ENCODE measurements around the gene RNF157.
"Not testable (repeated sequence)": the region's sequence is repeated elsewhere in the genome, so short reads cannot be mapped to it uniquely, and the experiment has no call there.

Gene RNF157

DNA sequence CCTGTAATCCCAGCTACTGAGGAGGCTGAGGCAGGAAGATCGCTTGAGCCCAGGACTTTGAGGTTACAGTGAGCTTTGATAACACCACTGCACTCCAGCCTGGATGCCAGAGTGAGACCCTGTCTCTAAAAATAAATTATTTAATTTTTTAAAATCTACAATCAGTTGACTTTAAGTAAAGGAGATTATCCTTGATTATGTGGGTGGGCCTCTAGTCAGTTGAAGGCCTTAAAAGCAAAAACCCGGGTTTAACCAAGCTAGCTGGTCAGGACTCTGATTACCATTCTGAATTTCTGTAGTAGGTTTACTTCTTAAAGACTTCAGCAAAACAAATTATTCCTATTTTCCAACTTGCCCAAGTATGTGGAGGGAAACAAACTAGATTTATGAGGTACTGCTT lies 4.4 kb downstream of the RNF157 start:
- no peak for DNase-seq (ENCODE audit: low read depth in 1 of 2, low spot score in 1 of 2)

DNA sequence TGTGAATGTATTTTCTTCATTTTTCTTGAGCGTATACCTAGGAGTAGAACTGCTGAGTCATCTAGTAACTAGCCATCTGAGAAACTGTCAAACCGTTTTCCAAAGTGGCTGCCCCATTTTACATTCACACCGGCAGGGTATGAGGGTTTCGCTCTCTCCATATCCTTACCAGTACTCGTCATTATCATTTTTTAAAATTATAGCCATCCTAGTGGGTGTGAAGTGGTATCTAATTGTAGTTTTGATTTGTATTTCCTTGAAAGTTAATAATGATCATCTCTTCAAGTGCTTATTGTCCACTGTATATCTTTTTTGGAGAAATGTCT lies 6.0 kb downstream of the RNF157 start:
- DNase-seq (ENCODE audit: low read depth in 1 of 2, low spot score in 1 of 2): no peak

DNA sequence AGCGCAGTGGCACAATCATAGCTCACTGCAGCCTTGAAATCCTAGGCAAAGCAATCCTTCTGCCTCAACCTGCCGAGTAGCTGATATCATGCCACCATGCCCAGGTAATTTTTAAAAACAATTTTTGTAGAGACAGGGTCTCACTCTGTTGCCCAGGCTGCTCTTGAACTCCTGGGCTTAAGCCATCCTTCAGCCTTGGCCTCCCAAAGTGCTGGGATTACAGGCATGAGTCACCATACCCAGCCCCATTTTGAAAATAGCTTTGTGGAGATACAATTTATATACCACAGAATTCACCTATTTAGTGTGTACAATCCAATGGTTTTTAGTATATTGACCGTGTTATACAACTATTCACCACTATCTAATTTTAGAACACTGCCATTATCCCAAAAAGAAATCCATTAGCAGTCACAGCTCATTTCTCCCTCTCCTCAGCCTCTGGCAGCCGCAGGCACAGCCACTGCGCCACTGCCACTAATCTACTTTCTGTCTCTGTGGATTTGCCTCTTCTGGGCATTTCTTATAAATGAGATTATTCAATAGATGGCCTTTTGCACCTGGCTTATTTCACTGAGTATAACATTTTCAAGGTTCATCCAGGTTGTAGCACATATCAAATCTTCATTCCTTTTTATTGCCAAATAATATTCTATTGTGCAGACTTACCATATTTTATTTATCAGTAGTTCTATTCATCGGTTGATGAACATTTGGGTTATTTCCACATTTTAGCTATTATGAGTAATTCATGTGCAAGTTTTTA lies 6.5 kb downstream of the RNF157 start:
- no peak for DNase-seq (ENCODE audit: low read depth in 1 of 2, low spot score in 1 of 2)

DNA sequence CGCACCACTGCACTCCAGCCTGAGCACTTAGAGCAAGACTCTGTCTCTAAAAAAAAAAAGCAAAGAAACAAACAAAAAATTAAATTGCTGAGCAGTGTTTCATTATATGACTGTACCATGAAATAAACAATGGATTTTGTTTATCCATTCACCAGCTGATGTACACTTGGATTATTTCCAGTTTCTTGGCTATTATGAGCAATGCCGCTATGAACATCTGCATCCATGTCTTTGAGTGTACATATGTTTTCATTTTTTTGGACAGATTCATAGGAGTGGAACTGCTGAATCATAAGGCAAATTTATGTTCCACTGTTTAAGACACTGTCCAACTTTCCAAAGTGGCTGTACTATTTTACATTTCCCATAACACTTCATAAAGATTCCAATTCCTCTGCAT lies 8.0 kb downstream of the RNF157 start:
- no peak for DNase-seq (ENCODE audit: low read depth in 1 of 2, low spot score in 1 of 2)

DNA sequence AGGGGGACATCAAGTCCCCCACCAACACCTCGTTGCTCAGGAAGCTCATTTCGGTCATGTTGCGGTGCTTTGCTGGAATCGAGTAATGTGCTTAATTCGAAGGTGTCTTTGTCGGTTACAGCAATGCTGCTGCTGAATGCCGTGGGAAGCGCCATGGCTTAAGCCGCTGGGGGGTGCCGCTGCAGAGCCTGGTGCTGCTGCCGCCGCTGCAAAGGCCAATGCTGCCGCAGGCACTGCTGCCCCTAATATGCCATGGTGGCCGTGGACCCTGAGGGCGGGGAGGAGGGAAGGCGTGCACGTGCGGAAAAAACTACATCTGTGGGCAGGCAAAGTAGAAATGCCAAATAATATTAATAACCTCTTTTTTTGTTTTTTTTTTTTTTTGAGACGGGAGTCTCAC lies 13.5 kb downstream of the RNF157 start:
- DNase-seq (ENCODE audit: low read depth in 1 of 2, low spot score in 1 of 2): not testable (repeated sequence)

DNA sequence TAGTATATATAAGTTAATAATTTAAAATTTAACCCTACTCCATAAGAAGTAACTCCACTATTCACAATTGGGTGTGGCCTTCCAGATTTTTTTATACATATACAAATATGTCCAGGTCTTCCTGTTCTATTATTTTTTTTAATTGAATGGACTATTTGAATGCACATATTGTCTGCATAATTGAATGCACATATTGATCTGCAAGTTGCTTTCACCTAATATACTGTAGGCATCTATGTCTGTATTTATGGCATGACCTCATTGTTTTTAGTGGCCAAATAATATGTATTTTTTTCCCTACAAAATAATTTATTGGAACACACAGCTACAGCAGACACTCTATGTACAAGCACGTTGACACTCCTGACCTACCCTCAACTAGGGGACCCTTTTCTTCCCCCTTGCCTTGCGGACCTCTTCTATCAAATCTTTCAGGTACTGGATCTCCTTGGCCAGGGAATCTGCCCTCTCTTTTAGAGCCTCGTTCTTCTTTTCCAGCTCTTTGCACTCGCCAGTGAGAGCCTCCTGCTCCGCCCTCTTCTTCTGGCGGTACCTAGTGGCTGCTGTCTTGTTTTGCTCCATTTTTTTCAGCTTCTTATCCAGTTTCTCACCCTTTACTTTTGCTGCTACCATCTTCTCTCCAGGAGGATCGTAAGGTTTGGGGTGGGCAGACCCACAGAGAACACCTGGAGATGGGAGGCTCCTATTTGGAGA lies 14.8 kb downstream of the RNF157 start:
- DNase-seq (ENCODE audit: low read depth in 1 of 2, low spot score in 1 of 2): not testable (repeated sequence)

DNA sequence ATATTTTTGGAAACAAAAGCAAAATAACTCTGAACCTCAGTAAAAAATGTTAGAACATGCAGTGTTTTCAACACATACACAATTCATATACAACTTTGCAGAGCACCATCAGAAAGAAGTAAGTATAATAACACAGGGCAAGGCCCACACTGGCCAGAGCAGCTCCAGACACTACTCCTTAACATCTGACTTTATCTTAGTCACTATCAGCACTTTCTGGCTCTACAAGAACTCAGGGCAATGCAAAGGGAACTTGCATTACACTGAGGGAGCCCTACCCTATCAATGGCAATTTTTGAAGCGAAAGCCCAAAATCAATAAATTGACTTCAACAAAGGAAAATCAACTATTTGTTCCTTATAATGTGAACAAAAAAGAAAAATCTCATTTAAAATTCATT lies 16.5 kb downstream of the RNF157 start:
- no peak for DNase-seq (ENCODE audit: low read depth in 1 of 2, low spot score in 1 of 2)

DNA sequence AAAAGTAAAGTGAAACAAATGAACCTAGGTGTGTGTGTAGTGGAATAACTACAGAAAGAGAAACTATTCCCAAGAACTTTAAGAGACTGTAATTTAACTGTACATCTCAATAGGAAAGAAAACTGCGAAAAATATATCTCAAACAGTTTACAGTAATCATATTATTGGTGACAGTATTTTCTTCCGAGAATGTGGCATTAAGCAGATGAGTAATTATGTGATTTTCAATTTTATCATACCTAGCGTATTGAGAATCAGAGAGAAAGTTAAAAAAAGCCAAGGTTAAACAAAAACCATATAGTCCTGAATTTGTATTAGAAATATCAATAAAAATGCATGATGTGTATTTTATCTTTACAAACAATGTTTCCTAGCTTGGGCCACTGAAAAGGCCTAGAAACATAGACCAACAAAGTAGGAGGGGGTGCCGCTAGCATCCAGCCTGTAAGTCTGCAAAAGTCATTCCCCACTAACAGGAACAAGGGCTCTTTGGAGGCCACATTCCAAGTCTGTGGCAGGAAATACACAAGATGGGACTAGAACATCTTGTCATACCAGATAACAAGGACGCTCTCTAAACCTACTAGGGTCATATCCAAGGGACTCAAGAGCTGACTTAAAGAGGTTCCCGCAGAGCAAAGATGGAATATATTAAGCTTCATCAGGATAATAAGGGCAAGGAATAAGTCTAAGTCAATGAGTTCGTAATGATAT lies 20.5 kb downstream of the RNF157 start:
- DNase-seq (ENCODE audit: low read depth in 1 of 2, low spot score in 1 of 2): no peak

DNA sequence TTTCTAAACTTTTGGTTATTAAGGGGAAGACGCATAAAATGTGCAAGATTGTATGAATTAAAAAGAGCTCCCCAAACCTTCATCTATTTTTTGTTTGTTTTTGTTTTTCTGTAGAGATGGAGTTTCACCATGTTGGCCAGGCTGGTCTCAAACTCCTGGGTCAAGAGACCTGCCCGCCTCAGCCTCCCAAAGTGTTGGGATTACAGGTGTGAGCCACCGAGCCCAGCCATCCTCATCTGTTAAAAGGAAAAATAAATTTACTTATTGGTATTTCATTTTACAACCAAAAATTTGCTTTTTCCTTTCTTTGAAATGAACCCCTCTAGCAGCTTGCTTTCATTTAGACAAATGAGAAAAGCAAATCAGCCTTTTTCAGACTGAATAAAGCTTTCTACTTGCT lies 23.2 kb downstream of the RNF157 start:
- DNase-seq (ENCODE audit: low read depth in 1 of 2, low spot score in 1 of 2): no peak

DNA sequence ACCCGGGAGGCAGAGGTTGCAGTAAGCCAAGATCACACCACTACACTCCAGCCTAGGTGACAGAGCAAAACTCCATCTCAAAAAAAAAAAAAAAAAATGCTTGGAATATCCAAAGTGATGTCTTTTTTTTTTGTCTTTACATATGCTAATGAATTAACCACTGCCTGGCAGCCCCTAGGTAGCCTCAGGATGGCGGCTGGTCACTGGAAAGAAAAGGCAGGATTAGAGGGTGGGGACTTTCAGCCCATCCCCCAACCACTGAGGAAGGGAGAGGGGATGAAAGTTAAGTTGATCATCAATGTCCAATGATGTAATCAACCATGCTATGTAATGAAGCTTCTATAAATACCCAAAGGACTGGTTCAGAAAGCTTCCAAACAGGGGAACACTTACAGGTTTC lies 26.8 kb downstream of the RNF157 start:
- no peak for DNase-seq (ENCODE audit: low read depth in 1 of 2, low spot score in 1 of 2)

DNA sequence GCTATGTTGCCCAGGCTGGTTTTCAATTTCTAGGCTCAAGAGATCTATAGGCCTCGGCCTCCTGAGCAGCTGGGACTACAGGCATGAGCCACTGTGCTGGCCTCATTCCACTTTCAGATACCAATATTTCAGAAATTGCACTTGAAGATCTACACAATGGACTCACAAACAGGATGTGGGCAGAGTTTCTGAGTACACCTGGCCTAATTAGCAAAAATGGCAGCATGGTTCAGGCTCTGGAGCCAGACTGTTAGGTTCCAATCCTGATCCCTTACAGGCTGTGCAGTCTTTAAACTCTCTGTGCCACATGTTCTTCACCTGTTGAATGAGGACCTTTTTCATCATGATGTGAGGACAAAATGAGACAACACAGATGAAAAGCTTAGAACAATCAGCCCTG lies 32.2 kb downstream of the RNF157 start:
- no peak for DNase-seq (ENCODE audit: low read depth in 1 of 2, low spot score in 1 of 2)

DNA sequence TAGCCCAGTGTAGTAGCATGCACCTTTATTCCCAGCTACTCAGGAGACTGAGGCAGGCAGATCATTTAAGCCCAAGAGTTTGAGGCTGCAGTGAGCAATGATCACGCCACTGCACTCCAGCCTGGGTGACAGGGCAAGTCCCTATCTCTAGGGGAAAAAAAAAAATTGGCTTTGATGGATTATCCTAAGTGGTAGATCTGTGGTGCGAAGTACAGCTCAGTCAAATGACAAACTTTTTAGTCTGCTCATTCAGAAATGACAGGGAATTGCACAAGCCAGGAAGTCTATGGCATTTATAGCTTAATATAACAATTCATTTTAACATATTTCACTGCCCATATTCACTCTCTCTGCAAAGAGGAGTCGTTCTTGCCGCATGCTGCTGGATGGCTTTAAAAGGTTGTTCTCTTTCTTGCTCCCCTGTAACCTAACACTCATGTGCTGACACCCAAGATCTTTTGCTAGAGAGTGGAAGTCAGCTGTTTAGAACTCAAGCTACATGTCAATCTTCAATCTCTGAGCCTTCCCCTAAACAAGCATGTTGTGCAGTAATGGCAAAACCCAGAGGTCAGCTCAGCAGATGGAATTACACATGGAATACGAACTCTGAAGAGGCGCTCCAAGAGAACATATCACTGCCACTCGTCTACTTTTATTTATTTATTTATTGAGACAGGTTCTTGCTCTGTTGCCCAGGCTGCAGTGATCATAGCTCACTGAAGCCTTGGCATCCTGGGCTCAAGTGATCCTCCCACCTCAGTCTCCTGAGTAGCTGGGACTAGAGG lies 32.8 kb downstream of the RNF157 start:
- no peak for DNase-seq (ENCODE audit: low read depth in 1 of 2, low spot score in 1 of 2)

DNA sequence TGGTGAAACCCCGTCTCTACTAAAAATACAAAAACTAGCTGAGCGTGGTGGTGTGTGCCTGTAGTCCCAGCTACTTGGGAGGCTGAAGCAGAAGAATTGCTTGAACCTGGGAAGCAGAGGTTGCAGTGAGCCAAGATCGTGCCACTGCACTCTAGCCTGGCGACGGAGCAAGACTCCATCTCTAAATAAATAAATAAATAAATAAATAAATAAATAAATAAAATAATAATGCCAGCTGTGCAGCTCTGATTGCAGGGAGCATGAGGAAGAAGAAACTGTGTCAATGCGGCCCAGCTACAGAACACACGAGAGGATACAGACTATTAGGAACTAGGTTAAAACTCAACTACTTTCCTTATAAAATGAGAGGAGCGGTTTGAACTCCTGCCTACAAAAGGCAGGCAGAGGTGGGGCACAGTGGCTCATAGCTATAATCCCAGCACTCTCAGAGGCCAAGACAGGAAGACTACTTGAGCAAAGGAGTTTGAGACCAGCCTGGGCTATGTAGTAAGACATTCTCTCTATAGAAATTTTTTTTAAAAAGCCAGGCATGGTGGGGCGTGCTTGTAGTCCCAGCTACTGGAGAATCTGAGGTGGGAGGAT lies 34.6 kb downstream of the RNF157 start:
- DNase-seq (ENCODE audit: low read depth in 1 of 2, low spot score in 1 of 2): not testable (repeated sequence)

DNA sequence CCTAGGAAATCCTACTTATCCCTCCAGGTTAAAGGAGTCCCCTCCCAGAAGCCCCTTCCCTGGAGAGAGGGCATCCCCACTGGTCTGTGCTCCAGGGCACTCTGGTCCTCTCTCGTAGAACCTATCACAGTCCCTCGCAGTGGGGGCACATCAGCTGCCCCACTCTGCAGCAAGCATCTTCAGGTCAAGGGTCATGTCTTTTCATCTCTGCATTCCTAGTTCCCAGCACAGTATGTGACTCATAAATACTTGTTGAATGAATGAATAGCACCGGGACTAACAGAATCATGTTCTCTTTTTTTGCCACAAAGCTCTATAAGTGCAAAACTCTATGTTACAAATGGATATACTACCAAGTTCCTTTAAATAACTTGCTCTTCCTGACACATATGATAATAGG lies 36.0 kb downstream of the RNF157 start:
- no peak for DNase-seq (ENCODE audit: low read depth in 1 of 2, low spot score in 1 of 2)

DNA sequence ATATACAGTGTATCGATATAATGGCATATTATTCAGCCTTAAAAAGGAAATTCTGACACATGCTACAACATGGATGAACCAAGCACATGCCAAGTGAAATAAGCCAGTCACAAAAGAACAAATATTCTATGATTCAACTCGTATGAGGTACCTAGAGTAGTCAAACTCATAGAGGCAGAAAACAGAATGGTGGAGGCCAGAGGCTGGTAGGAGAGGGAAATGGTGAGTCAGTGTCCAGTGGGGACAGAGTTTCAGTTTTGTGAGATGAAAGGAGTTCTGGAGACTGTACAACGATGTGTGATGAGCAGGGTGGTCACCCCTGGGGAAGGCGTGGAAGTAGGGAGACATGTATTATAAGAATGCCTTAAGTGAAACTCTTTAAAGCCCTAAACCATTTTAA lies 39.9 kb downstream of the RNF157 start:
- DNase-seq (ENCODE audit: low read depth in 1 of 2, low spot score in 1 of 2): no peak

DNA sequence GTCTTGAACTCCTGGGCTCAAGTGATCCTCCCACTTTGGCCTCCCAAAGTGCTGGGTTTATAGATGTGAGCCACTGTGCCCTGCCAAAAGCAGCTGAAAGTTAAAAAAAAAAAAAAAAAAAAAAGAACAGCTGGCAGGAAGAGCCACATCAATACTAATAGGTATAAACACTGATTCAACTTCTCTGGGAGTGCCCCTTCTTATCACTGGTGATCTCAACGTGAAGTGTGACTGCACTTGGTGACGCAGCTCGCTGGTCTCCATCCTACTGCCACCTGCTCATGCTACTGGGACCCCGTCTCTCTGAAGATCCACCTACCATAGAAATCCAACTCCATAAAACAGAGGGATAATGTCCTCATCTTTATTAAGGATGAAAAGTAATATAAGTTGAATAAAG lies 40.8 kb downstream of the RNF157 start:
- DNase-seq (ENCODE audit: low read depth in 1 of 2, low spot score in 1 of 2): peak; percentile 25 to 35

DNA sequence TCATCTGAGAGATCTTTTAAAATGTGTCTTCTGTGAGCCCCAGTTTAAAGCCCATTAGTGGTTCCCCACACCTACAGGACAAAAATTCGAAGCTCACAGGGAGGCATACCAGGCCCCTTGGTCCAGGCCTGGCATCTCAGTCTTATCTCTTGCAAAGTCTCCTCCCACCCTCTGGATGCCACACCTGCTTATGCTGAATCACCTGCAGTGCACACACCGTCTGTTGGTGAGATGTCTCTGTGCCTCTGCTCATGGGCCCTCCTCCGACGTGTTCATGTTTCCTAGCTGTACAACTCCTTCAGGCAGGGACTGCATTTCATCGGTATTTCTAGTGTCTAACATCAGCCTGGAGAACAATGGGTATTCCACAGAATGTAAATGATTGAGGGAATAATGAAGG lies 41.6 kb downstream of the RNF157 start:
- DNase-seq (ENCODE audit: low read depth in 1 of 2, low spot score in 1 of 2): no peak

DNA sequence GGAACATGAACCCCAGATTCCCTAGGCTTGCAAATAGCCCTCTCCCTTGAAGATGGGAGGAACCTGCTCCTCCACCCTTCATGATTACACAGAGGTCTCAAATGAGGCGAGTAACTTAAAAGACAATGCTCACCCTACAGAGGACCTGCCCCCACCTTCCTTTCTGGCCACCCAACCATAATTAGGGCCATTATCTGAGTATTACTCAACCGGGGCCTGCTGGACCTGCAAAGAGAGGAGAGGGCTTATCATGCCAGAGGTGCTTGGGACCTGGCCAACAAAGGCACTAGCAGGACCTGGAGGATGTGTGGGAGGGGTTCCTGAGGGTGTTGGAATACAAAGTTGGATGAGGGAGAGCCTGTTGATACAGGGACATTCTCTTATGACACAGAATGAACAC lies 42.4 kb downstream of the RNF157 start:
- DNase-seq (ENCODE audit: low read depth in 1 of 2, low spot score in 1 of 2): no peak

DNA sequence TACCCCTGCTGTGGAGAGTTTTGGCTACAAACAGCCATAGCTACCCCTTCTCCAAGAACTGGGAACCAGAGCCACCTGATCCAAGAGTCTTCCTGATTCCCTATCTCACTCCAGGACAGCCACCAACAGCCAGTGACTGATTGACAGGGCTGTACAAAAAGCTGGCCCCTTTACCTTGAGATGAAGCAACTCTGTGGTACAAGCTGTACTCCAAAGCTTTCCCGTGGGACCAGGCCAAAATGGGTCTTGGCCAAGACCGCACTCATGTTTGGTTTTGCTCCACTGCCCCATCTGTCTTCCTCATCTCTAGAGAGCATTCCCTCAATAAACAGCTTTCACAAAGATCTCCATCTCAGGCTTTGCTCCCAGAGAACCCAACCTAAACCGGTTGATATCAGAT lies 43.6 kb downstream of the RNF157 start:
- DNase-seq (ENCODE audit: low read depth in 1 of 2, low spot score in 1 of 2): no peak

DNA sequence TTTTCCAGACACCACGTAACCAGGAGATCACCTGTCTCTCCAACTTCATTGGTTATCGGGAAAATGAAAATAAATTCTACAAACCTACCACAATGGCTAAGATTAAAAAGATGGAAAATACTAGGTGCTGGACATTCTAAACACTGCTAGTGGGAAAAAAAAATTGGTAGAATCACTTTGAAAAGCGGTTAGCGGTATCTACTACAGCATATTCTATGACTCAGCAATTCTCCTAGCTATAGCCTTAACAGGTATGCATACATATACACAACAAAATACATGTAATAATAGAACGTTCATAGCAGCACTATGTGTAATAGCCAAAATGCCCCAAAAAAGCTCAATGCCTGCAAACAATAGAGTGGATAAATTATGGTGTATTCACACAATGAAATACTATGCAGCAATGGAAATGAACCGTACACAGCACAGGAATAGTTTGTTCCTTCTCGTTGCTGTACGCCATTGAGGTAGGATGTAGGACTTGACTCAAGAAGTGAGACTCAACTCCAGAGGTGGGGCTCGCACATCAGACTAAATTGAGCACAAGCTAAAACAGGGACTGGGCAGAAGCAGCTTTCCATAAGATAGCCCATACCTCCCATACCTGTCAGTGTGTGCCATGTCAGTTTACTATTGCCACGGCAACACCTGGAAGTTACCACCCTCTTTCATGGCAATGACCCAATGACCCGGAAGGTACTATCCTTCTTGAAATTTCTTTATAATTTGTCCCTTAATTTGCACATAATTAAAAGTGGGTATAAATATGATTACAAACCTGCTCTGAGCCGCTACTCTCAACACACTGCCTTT lies 44.8 kb downstream of the RNF157 start:
- no peak for DNase-seq (ENCODE audit: low read depth in 1 of 2, low spot score in 1 of 2)

All from stimulated activated CD4-positive, alpha-beta T cell treated with anti-CD3 and anti-CD28 coated beads, Interleukin-15, amount 100 ng/mL, for 1 hour (primary cell).